ENCODE measurements around the gene ATP6V0B.

GRCh38 chr1:43953361-43953760 is 21.4 kb upstream of the ATP6V0B start:
- no peak for TF ChIP-seq CTCF (IDR thresholded peaks at IDR 0.05)
- TF ChIP-seq POLR2A (IDR thresholded peaks at IDR 0.05): no peak

All from body of pancreas (tissue), 4 donors.